SK-N-SH treated with all-trans-retinoic acid at 6 μM for 48 hours (cell line): ENCODE measurements around the gene PRRG2.
A peak's percentile ranks its signal among the peaks of the same experiment; 100 is the strongest.

Experiments used
- ATAC-seq: fragments of 200-7000 bp; cut with Tn5 transposase; 3 replicates; pipeline ENCODE4 v1.9.1; 2020; ENCODE audit warnings: mild to moderate bottlenecking, moderate library complexity
- ARNTL ChIP-seq: fragments of 450-650 bp; formaldehyde crosslinking; IDR thresholded peaks from 2 replicates; pipeline ENCODE4 v1.5.0; 2020; ENCODE audit warnings: low read depth, mild to moderate bottlenecking, moderate library complexity, borderline replicate concordance
- BACH2 ChIP-seq: fragments of 250-450 bp; sonication (Bioruptor Pico); IDR thresholded peaks from 2 replicates; pipeline ENCODE4 v1.9.0; 2021; ENCODE audit warnings: mild to moderate bottlenecking, borderline replicate concordance
- CSDC2 ChIP-seq: fragments of 250-450 bp; sonication (Bioruptor Pico); IDR thresholded peaks from 2 replicates; pipeline ENCODE4 v1.5.0; 2020; ENCODE audit warnings: mild to moderate bottlenecking, moderate library complexity
- ESRRG ChIP-seq: fragments of 250-450 bp; sonication (Bioruptor Pico); IDR thresholded peaks from 2 replicates; pipeline ENCODE4 v1.6.1; 2021; ENCODE audit warnings: mild to moderate bottlenecking
- GLIS3 ChIP-seq: fragments of 250-450 bp; sonication (Bioruptor Pico); IDR thresholded peaks from 2 replicates; pipeline ENCODE4 v1.5.0; 2020; ENCODE audit warnings: mild to moderate bottlenecking, moderate library complexity
- ISL1 ChIP-seq: fragments of 250-450 bp; sonication (Bioruptor Pico); IDR thresholded peaks from 2 replicates; pipeline ENCODE4 v2.1.2; 2022; ENCODE audit warnings: mild to moderate bottlenecking, moderate library complexity
- OSR1 ChIP-seq: fragments of 250-450 bp; sonication (Bioruptor Pico); IDR thresholded peaks from 2 replicates; pipeline ENCODE4 v1.8.0; 2022; ENCODE audit warnings: moderate library complexity, mild to moderate bottlenecking, inconsistent platforms
- RARB ChIP-seq: fragments of 250-450 bp; sonication (Bioruptor Pico); IDR thresholded peaks from 2 replicates; pipeline ENCODE4 v1.8.0; 2021; ENCODE audit warnings: mild to moderate bottlenecking, moderate library complexity
- TCF4 ChIP-seq: fragments of 250-450 bp; sonication (Bioruptor Pico); IDR thresholded peaks from 2 replicates; pipeline ENCODE4 v1.8.0; 2021; ENCODE audit warnings: mild to moderate bottlenecking, moderate library complexity, borderline replicate concordance
- TOX ChIP-seq: fragments of 250-450 bp; sonication (Bioruptor Pico); IDR thresholded peaks from 2 replicates; pipeline ENCODE4 v1.8.0; 2021; ENCODE audit warnings: mild to moderate bottlenecking, moderate library complexity, borderline replicate concordance
- ZC3H10 ChIP-seq: fragments of 250-450 bp; sonication (Bioruptor Pico); IDR thresholded peaks from 2 replicates; pipeline ENCODE4 v1.5.1; 2021; ENCODE audit warnings: mild to moderate bottlenecking, moderate library complexity
- ZFP3 ChIP-seq: fragments of 250-450 bp; sonication (Bioruptor Pico); IDR thresholded peaks from 2 replicates; pipeline ENCODE4 v1.5.0; 2020; ENCODE audit warnings: mild to moderate bottlenecking, moderate library complexity
- ZNF565 ChIP-seq: fragments of 450-650 bp; formaldehyde crosslinking; conservative IDR thresholded peaks from 2 replicates; pipeline ENCODE4 v1.5.0; 2020; ENCODE audit warnings: low read depth, mild to moderate bottlenecking, moderate library complexity
- ZNF70 ChIP-seq: fragments of 450-650 bp; formaldehyde crosslinking; IDR thresholded peaks from 2 replicates; pipeline ENCODE4 v1.5.0; 2020; ENCODE audit warnings: mild to moderate bottlenecking, moderate library complexity
- ZNF8 ChIP-seq: fragments of 450-650 bp; formaldehyde crosslinking; IDR thresholded peaks from 2 replicates; pipeline ENCODE4 v1.5.0; 2020; ENCODE audit warnings: mild to moderate bottlenecking, moderate library complexity
- TF ChIP-seq, protein P1 (sequence below): fragments of 250-450 bp; sonication (Bioruptor Pico); IDR thresholded peaks from 2 replicates; pipeline ENCODE4 v1.5.0; 2020; ENCODE audit warnings: mild to moderate bottlenecking, moderate library complexity
- TF ChIP-seq, protein P2 (sequence below): fragments of 250-450 bp; sonication (Bioruptor Pico); IDR thresholded peaks from 2 replicates; pipeline ENCODE4 v1.8.0; 2020; ENCODE audit warnings: mild to moderate bottlenecking, moderate library complexity, borderline replicate concordance
- TF ChIP-seq, protein P3 (sequence below): fragments of 250-450 bp; sonication (Bioruptor Pico); IDR thresholded peaks from 2 replicates; pipeline ENCODE4 v1.5.1; 2021; ENCODE audit warnings: mild to moderate bottlenecking, moderate library complexity

Gene PRRG2

DNA sequence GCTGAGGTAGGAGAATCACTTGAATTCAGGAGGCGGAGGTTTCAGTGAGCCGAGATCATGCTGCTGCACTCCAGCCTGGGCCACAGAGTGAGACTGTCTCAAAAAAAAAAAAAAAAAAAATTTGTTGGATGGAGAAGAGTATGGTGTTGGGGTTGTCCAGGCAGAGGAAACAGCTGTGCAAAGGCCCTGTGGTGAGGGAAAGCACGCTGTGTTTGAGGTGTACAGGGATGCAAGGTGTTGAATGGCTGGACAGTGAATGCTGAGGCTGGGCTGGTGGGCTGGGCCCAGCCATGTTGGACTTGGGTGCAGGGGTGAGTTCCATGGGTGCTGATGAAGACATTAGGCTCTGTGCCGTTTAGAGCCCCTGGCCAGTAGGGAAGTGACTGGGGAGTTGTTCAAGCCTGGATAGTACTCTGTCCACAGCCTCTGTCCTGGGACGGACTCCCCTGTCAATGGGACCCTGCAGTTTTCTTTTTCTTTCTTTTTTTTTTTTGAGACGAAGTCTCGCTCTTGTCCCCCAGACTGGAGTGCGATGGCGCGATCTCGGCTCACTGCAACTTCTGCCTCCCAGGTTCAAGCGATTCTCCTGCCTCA is 28.5 kb downstream of the PRRG2 start:
- ATAC-seq: no peak
- TF ChIP-seq, protein P1, sequence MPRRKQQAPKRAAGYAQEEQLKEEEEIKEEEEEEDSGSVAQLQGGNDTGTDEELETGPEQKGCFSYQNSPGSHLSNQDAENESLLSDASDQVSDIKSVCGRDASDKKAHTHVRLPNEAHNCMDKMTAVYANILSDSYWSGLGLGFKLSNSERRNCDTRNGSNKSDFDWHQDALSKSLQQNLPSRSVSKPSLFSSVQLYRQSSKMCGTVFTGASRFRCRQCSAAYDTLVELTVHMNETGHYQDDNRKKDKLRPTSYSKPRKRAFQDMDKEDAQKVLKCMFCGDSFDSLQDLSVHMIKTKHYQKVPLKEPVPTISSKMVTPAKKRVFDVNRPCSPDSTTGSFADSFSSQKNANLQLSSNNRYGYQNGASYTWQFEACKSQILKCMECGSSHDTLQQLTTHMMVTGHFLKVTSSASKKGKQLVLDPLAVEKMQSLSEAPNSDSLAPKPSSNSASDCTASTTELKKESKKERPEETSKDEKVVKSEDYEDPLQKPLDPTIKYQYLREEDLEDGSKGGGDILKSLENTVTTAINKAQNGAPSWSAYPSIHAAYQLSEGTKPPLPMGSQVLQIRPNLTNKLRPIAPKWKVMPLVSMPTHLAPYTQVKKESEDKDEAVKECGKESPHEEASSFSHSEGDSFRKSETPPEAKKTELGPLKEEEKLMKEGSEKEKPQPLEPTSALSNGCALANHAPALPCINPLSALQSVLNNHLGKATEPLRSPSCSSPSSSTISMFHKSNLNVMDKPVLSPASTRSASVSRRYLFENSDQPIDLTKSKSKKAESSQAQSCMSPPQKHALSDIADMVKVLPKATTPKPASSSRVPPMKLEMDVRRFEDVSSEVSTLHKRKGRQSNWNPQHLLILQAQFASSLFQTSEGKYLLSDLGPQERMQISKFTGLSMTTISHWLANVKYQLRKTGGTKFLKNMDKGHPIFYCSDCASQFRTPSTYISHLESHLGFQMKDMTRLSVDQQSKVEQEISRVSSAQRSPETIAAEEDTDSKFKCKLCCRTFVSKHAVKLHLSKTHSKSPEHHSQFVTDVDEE (CRISPR knock-in tag): no peak
- no peak for TF ChIP-seq ZC3H10 (CRISPR knock-in tag)
- no peak for TF ChIP-seq RARB (CRISPR knock-in tag)
- no peak for TF ChIP-seq ZFP3 (CRISPR knock-in tag)
- no peak for TF ChIP-seq CSDC2 (CRISPR knock-in tag)
- TF ChIP-seq ZNF70 (CRISPR knock-in tag): no peak

DNA sequence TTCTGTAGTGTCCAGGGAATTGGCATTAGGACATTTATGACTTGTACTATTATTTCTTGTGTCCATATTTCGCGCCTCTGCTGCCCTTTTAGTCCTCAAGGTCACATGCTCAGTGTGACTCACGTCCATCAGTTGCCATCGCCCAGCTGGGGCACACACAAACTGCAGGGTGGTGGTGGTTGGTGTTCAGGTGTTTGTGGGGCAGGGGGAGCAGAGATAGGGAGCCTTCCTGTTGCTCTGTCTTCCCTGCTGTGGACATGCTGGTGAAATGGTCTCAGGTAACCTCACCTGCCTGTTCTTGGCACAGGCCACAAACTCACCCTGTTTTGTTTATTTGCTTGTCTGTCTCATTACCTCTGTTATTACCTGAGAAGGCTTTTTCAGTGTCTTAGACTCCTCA is 32.3 kb downstream of the PRRG2 start:
- ATAC-seq: peak; percentile 18; the same call in 2 of the 3 replicates
- no peak for TF ChIP-seq ZFP3 (CRISPR knock-in tag)
- no peak for TF ChIP-seq RARB (CRISPR knock-in tag)
- TF ChIP-seq, protein P1 (CRISPR knock-in tag): no peak
- no peak for TF ChIP-seq ESRRG (CRISPR knock-in tag)
- TF ChIP-seq GLIS3 (CRISPR knock-in tag): no peak
- TF ChIP-seq CSDC2 (CRISPR knock-in tag): no peak
- TF ChIP-seq ZNF565 (CRISPR knock-in tag): no peak
- no peak for TF ChIP-seq ARNTL (CRISPR knock-in tag)
- TF ChIP-seq TOX (CRISPR knock-in tag): no peak
- no peak for TF ChIP-seq BACH2 (CRISPR knock-in tag)

DNA sequence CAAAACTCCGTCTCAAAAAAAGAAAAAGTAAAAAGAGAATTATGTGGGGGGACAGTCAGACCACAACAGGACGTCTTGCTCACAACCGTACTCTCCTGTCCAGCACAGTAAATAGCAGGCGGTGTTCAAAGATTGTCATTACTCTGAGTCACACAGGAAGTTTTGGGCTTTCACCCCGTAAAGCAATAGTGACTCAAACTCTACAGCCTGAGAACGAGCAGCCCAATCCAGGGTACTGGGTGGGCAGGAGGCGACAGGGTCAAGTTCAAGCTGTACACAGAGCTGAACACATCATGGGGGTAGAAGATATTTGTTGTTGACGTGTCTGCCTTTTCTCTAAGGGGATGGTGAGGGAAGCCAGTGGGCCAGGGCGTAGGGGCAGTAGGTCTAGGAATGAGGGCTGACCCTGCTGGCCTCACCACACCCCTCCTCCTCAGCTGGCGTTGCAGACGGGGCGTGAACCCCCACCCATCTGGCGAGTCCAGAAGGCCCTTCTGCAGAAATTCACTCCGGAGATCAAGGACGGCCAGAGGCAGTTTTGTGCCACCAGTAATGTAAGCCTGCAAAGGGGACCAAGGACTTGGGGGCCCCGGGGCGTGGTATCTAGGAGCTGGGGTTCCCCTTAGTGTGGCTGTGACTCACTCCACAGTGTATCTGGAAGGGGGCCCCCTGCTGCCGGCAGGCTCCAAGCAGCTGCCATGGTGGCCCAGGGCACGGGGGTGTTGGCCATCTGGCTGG is 33.1 kb downstream of the PRRG2 start:
- peak; percentile 70 for ATAC-seq

More for the DNA sequence above, 33.1 kb downstream of the PRRG2 start:
- TF ChIP-seq BACH2 (CRISPR knock-in tag) (no peak), RARB (CRISPR knock-in tag) (no peak), ISL1 (CRISPR knock-in tag) (no peak), OSR1 (no peak), TCF4 (CRISPR knock-in tag) (no peak), ESRRG (CRISPR knock-in tag) (no peak), ZNF565 (CRISPR knock-in tag) (no peak), GLIS3 (CRISPR knock-in tag) (no peak), ZC3H10 (CRISPR knock-in tag) (no peak), ZNF8 (CRISPR knock-in tag) (no peak)
- TF ChIP-seq, protein P2, sequence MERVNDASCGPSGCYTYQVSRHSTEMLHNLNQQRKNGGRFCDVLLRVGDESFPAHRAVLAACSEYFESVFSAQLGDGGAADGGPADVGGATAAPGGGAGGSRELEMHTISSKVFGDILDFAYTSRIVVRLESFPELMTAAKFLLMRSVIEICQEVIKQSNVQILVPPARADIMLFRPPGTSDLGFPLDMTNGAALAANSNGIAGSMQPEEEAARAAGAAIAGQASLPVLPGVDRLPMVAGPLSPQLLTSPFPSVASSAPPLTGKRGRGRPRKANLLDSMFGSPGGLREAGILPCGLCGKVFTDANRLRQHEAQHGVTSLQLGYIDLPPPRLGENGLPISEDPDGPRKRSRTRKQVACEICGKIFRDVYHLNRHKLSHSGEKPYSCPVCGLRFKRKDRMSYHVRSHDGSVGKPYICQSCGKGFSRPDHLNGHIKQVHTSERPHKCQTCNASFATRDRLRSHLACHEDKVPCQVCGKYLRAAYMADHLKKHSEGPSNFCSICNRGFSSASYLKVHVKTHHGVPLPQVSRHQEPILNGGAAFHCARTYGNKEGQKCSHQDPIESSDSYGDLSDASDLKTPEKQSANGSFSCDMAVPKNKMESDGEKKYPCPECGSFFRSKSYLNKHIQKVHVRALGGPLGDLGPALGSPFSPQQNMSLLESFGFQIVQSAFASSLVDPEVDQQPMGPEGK (CRISPR knock-in tag): no peak
- TF ChIP-seq, protein P3, sequence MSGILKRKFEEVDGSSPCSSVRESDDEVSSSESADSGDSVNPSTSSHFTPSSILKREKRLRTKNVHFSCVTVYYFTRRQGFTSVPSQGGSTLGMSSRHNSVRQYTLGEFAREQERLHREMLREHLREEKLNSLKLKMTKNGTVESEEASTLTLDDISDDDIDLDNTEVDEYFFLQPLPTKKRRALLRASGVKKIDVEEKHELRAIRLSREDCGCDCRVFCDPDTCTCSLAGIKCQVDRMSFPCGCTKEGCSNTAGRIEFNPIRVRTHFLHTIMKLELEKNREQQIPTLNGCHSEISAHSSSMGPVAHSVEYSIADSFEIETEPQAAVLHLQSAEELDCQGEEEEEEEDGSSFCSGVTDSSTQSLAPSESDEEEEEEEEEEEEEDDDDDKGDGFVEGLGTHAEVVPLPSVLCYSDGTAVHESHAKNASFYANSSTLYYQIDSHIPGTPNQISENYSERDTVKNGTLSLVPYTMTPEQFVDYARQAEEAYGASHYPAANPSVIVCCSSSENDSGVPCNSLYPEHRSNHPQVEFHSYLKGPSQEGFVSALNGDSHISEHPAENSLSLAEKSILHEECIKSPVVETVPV (CRISPR knock-in tag): no peak
- TF ChIP-seq, all 23 proteins: peak for 0
